HepG2 (cell line): Measurements from ENCODE around the gene GLTPD2. TPM values are rescaled to one million over a fixed set of nuclear protein-coding genes. Genes with fewer than 3 reads are reported as not detected.
A peak's percentile ranks its signal among the peaks of the same experiment; 100 is the strongest.

Experiments used
- BCL6 ChIP-seq: IDR thresholded peaks from 2 replicates; pipeline ENCODE4 v1.6.1; 2016; ENCODE audit warnings: missing genetic modification reagents, missing compliant biosample characterization
- GABPA ChIP-seq, 2 experiments: IDR thresholded peaks; 2 replicates each; pipeline ENCODE4 v1.6.1; 2011 to 2016; ENCODE audit warnings: low read depth in 2 of 2, low read length in 1 of 2, missing biosample characterization in 1 of 2, missing genetic modification characterization in 1 of 2
- RORA ChIP-seq: sonication (generic); formaldehyde crosslinking; IDR thresholded peaks from 2 replicates; pipeline ENCODE4 v1.5.0; 2020; ENCODE audit warnings: mild to moderate bottlenecking, missing genetic modification reagents, moderate library complexity
- THAP11 ChIP-seq: IDR thresholded peaks from 2 replicates; pipeline ENCODE4 v1.6.1; 2016; ENCODE audit warnings: missing biosample characterization, missing genetic modification reagents
- ZFP36L1 ChIP-seq: sonication (generic); formaldehyde crosslinking; IDR thresholded peaks from 2 replicates; pipeline ENCODE4 v1.8.0; 2022; ENCODE audit warnings: mild to moderate bottlenecking, missing genetic modification reagents, moderate library complexity
- ZNF20 ChIP-seq: sonication (generic); formaldehyde crosslinking; IDR thresholded peaks from 2 replicates; pipeline ENCODE4 v1.4.0; 2020; ENCODE audit warnings: mild to moderate bottlenecking, moderate library complexity, missing genetic modification reagents
- polyA plus RNA-seq, 8 experiments: library from polyadenylated mRNA; depleted of rRNA in 3 of 8; stranded (reverse) in 7 of 8; unstranded in 1 of 8; fragments of >200 nt; fragmentation: Illumina TruSeq in 4 of 8; extraction: Trizol in 4 of 8; gene quantifications; 2 replicates each; pipeline versions ENCODE4 v1.2.1 to v1.2.3, GENCODE V29; 2011 to 2016; ENCODE audit warnings: low read depth in 4 of 8, missing spikeins in 1 of 8, mixed read lengths in 1 of 8; ENCODE audit not compliant: insufficient read depth in 1 of 8
- total RNA-seq, 5 experiments: library from RNA; depleted of rRNA; stranded (reverse); fragments of >200 nt; fragmentation: Illumina TruSeq; extraction: Trizol; gene quantifications; 2 replicates each; pipeline ENCODE4 v1.2.3, GENCODE V29; 2016; ENCODE audit warnings: low read depth in 1 of 5
- TF ChIP-seq, protein P1 (sequence below), 2 experiments: fragments of 450-650 bp in 1 of 2; sonication (generic) in 1 of 2; formaldehyde crosslinking; IDR thresholded peaks; 2 replicates each; pipeline versions ENCODE4 v1.5.0 to v1.8.0; 2020 to 2022; ENCODE audit warnings: mild to moderate bottlenecking in 1 of 2, missing genetic modification reagents in 1 of 2
- TF ChIP-seq, protein P2 (sequence below): sonication (generic); formaldehyde crosslinking; IDR thresholded peaks from 2 replicates; pipeline ENCODE4 v1.4.0; 2020; ENCODE audit warnings: missing genetic modification reagents, borderline replicate concordance
- TF ChIP-seq, protein P3 (sequence below): IDR thresholded peaks from 2 replicates; pipeline ENCODE4 v1.4.0; 2020; ENCODE audit warnings: mild to moderate bottlenecking, missing genetic modification reagents
- TF ChIP-seq, protein P4 (sequence below): sonication (generic); formaldehyde crosslinking; IDR thresholded peaks from 2 replicates; pipeline ENCODE4 v1.4.0; 2020; ENCODE audit warnings: low read depth, mild to moderate bottlenecking, missing genetic modification reagents
- TF ChIP-seq, protein P5 (sequence below): sonication (generic); formaldehyde crosslinking; IDR thresholded peaks from 2 replicates; pipeline ENCODE4 v1.8.0; 2023; ENCODE audit warnings: mild to moderate bottlenecking, missing genetic modification reagents
- TF ChIP-seq, protein P6 (sequence below): sonication (generic); formaldehyde crosslinking; conservative IDR thresholded peaks from 2 replicates; pipeline ENCODE4 v1.8.0; 2022; ENCODE audit warnings: low read depth, missing genetic modification reagents
- TF ChIP-seq, protein P7 (sequence below): sonication (generic); formaldehyde crosslinking; IDR thresholded peaks from 2 replicates; pipeline ENCODE4 v1.4.0; 2020; ENCODE audit warnings: missing genetic modification reagents

The GLTPD2 gene
- total and polyA plus RNA-seq, 2 of the 13 experiments (the other 11 are each of a cell fraction or from before 2014, with no cell fraction given) = 7.5 to 12.9 TPM

DNA sequence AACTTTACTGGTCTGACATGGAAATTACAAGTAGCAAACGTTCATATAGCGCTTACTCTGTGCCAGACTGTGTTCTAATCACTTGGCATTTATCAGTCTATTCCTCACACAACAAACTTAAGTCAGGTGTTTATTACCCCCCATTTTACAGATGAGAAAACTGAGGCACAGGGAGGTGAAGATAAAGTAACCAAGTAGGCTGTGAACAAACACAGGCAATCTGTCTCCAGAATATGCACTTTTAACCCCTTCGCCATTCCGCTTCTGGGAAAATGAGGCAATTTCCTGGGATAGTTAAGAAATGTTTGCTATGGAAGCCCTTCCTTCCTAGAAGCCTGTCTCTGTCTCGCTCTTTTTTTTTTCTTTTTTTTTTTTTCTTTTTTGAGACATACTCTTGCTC is 36.8 kb upstream of the GLTPD2 start (continued):
- TF ChIP-seq, protein P1, sequence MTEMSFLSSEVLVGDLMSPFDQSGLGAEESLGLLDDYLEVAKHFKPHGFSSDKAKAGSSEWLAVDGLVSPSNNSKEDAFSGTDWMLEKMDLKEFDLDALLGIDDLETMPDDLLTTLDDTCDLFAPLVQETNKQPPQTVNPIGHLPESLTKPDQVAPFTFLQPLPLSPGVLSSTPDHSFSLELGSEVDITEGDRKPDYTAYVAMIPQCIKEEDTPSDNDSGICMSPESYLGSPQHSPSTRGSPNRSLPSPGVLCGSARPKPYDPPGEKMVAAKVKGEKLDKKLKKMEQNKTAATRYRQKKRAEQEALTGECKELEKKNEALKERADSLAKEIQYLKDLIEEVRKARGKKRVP (CRISPR knock-in tag; IDR thresholded peaks at IDR 0.05) = peak in 1 of 2 experiments; percentile 95; a peak in 2 of 4 replicates
- TF ChIP-seq, protein P2, sequence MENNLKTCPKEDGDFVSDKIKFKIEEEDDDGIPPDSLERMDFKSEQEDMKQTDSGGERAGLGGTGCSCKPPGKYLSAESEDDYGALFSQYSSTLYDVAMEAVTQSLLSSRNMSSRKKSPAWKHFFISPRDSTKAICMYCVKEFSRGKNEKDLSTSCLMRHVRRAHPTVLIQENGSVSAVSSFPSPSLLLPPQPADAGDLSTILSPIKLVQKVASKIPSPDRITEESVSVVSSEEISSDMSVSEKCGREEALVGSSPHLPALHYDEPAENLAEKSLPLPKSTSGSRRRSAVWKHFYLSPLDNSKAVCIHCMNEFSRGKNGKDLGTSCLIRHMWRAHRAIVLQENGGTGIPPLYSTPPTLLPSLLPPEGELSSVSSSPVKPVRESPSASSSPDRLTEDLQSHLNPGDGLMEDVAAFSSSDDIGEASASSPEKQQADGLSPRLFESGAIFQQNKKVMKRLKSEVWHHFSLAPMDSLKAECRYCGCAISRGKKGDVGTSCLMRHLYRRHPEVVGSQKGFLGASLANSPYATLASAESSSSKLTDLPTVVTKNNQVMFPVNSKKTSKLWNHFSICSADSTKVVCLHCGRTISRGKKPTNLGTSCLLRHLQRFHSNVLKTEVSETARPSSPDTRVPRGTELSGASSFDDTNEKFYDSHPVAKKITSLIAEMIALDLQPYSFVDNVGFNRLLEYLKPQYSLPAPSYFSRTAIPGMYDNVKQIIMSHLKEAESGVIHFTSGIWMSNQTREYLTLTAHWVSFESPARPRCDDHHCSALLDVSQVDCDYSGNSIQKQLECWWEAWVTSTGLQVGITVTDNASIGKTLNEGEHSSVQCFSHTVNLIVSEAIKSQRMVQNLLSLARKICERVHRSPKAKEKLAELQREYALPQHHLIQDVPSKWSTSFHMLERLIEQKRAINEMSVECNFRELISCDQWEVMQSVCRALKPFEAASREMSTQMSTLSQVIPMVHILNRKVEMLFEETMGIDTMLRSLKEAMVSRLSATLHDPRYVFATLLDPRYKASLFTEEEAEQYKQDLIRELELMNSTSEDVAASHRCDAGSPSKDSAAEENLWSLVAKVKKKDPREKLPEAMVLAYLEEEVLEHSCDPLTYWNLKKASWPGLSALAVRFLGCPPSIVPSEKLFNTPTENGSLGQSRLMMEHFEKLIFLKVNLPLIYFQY = no peak
- peak; percentile 81 for TF ChIP-seq BCL6
- TF ChIP-seq, protein P3, sequence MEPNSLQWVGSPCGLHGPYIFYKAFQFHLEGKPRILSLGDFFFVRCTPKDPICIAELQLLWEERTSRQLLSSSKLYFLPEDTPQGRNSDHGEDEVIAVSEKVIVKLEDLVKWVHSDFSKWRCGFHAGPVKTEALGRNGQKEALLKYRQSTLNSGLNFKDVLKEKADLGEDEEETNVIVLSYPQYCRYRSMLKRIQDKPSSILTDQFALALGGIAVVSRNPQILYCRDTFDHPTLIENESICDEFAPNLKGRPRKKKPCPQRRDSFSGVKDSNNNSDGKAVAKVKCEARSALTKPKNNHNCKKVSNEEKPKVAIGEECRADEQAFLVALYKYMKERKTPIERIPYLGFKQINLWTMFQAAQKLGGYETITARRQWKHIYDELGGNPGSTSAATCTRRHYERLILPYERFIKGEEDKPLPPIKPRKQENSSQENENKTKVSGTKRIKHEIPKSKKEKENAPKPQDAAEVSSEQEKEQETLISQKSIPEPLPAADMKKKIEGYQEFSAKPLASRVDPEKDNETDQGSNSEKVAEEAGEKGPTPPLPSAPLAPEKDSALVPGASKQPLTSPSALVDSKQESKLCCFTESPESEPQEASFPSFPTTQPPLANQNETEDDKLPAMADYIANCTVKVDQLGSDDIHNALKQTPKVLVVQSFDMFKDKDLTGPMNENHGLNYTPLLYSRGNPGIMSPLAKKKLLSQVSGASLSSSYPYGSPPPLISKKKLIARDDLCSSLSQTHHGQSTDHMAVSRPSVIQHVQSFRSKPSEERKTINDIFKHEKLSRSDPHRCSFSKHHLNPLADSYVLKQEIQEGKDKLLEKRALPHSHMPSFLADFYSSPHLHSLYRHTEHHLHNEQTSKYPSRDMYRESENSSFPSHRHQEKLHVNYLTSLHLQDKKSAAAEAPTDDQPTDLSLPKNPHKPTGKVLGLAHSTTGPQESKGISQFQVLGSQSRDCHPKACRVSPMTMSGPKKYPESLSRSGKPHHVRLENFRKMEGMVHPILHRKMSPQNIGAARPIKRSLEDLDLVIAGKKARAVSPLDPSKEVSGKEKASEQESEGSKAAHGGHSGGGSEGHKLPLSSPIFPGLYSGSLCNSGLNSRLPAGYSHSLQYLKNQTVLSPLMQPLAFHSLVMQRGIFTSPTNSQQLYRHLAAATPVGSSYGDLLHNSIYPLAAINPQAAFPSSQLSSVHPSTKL (CRISPR knock-in tag) = peak; percentile 51
- TF ChIP-seq RORA (CRISPR knock-in tag) = no peak
- TF ChIP-seq, protein P4, sequence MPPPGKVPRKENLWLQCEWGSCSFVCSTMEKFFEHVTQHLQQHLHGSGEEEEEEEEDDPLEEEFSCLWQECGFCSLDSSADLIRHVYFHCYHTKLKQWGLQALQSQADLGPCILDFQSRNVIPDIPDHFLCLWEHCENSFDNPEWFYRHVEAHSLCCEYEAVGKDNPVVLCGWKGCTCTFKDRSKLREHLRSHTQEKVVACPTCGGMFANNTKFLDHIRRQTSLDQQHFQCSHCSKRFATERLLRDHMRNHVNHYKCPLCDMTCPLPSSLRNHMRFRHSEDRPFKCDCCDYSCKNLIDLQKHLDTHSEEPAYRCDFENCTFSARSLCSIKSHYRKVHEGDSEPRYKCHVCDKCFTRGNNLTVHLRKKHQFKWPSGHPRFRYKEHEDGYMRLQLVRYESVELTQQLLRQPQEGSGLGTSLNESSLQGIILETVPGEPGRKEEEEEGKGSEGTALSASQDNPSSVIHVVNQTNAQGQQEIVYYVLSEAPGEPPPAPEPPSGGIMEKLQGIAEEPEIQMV (CRISPR knock-in tag) = no peak
- TF ChIP-seq ZNF20 (CRISPR knock-in tag) = no peak
- no peak for TF ChIP-seq ZFP36L1 (CRISPR knock-in tag)
- peak; percentile 62 for TF ChIP-seq THAP11 (CRISPR knock-in tag)
- TF ChIP-seq, protein P5, sequence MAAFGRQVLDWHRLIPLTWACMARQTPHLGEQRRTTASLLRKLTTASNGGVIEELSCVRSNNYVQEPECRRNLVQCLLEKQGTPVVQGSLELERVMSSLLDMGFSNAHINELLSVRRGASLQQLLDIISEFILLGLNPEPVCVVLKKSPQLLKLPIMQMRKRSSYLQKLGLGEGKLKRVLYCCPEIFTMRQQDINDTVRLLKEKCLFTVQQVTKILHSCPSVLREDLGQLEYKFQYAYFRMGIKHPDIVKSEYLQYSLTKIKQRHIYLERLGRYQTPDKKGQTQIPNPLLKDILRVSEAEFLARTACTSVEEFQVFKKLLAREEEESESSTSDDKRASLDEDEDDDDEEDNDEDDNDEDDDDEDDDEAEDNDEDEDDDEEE (CRISPR knock-in tag) = no peak
- TF ChIP-seq, protein P6, sequence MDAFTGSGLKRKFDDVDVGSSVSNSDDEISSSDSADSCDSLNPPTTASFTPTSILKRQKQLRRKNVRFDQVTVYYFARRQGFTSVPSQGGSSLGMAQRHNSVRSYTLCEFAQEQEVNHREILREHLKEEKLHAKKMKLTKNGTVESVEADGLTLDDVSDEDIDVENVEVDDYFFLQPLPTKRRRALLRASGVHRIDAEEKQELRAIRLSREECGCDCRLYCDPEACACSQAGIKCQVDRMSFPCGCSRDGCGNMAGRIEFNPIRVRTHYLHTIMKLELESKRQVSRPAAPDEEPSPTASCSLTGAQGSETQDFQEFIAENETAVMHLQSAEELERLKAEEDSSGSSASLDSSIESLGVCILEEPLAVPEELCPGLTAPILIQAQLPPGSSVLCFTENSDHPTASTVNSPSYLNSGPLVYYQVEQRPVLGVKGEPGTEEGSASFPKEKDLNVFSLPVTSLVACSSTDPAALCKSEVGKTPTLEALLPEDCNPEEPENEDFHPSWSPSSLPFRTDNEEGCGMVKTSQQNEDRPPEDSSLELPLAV (CRISPR knock-in tag) = no peak
- TF ChIP-seq, protein P7, sequence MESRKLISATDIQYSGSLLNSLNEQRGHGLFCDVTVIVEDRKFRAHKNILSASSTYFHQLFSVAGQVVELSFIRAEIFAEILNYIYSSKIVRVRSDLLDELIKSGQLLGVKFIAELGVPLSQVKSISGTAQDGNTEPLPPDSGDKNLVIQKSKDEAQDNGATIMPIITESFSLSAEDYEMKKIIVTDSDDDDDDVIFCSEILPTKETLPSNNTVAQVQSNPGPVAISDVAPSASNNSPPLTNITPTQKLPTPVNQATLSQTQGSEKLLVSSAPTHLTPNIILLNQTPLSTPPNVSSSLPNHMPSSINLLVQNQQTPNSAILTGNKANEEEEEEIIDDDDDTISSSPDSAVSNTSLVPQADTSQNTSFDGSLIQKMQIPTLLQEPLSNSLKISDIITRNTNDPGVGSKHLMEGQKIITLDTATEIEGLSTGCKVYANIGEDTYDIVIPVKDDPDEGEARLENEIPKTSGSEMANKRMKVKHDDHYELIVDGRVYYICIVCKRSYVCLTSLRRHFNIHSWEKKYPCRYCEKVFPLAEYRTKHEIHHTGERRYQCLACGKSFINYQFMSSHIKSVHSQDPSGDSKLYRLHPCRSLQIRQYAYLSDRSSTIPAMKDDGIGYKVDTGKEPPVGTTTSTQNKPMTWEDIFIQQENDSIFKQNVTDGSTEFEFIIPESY = peak; percentile 88
- no peak for TF ChIP-seq GABPA (IDR thresholded peaks at IDR 0.05; ENCODE audit: low read depth, low read length)
- TF ChIP-seq GABPA (CRISPR knock-in tag; IDR thresholded peaks at IDR 0.05; ENCODE audit: low read depth) = peak; percentile 37; the same call in 1 of the 2 replicates
